Embryonic facial prominence (tissue), 1 donor: Measurements from ENCODE around the gene RTRAF.

Source experiments
- DNase-seq: peaks from one replicate; pipeline ENCODE4 v3.0.0-alpha.2; 2016; ENCODE audit errors: extremely low spot score

RTRAF gene

DNA sequence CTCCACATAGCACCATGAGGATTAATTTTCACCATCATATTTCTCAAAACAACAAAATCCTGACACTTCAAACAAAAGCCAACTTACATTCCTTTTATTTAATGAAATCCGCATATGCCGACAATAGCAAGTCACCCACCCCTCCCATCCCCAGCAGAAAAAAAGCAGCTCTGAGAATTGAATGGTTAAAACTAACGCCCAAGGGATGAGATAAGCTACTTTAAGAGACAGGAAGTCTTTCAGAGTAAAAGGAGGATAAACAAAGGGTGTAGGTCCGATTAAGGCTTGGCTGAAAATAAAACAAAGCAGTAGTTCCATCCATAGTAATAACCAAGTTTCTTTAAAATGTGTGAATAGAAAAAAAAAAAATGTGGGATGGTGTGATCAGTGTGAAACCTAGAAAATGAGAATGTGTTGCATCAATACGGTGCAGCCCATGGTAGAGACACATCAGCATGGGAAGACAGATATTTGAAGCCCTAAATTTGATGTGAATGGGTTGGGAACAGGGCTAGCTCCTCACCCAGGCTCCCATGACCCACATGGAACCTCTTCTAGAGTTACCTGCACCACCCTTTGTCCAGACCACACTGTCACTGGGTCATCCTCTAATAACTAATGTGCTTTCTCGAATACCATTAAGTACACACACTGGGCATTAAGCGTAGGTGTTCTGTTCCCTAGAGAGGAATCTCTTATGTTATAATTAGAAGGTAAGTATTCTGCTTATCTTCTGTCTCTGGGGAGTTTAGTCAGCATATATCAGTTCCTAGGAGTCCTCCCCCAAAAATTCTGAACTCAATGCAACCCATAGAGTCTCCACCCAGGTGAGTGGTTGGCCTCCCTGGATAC lies 31.7 kb downstream of the RTRAF start:
- no peak for DNase-seq

DNA sequence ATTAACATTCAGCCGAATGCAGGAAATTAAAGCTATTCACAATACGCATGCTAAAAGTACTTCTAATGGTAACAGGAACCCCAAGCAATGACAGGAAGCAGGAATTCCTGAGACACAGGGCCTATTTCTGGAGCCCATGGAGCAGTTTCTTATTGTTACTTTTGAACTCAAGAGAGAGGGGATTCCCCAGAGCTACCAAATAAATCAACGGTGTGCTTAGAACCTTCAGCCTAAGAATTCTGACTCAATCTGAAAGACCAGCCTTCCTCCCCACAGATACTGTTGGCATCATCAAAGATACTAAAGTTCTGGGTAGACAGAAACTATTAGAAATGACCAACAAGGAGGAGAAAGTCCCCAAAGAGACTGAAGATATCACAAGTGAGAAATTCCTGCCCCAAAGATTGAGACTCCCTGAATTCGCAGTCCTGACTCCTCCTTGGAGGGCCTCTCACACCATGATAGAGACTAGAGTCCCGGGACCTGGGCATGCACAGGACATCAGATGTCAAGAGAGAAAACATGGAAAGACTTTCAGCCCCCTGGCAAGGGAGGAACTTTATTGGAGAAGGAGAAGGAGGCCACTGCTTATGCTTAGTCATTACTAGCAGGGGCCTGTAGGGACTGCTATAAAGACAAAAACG lies 32.7 kb downstream of the RTRAF start:
- DNase-seq = no peak

GRCh38 chr14:52023518-52023917 lies 34.2 kb downstream of the RTRAF start:
- DNase-seq = no peak

- no peak for DNase-seq
These were observed 36.0 kb downstream of the RTRAF start for GRCh38 chr14:52025310-52025709.

GRCh38 chr14:52026017-52026660 lies 36.8 kb downstream of the RTRAF start:
- DNase-seq = no peak

GRCh38 chr14:52026901-52027300 lies 37.6 kb downstream of the RTRAF start:
- DNase-seq = no peak

DNA sequence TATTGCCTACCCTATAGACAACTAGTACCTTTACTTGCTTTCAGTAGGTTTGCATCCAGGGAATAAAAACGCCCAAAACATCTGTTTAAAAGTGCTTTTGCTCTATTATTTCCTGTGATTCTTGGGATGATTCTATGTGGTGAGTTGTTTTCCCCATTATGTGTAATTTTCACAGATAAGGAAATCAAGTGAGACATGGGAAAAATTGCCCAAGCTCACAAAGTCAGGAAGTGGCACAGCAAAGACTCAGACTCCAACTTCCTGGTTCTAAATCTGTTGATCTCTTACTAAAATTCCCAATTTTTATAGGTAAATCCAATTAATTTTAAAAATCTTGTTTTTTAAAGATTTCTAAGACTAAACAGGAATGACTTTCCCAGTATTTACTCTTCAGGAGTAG lies 40.5 kb downstream of the RTRAF start:
- no peak for DNase-seq

GRCh38 chr14:52031781-52032180 lies 42.4 kb downstream of the RTRAF start:
- no peak for DNase-seq

- DNase-seq = no peak
These were observed 43.0 kb downstream of the RTRAF start for GRCh38 chr14:52032204-52032801.

DNA sequence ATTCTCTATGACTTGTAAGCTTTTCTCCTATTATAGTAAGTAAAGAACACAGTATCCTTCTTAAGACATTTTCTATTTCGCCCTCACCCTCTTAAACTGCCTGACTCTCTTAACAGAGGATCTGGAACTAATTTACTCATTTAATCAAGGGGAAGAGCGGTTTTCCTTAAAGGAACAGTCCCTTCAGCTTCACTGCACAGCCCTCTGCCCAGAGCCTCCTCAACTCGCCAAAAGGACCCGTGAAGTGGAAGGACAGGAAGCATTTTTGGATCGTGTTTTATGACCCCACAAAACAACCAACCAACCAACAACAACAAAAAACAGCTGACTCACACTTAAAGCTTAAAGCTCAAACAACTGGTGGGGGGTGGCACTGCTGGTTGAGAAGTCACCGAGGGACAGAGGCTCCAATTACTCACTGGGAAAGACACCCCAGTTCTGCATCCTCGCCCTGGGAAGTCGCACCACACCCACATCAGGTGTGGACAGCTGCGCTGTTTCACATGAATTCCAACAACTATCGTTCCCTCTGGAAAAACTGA lies 43.8 kb downstream of the RTRAF start:
- peak; percentile 57 for DNase-seq

- DNase-seq = no peak
These were observed 49.9 kb downstream of the RTRAF start for GRCh38 chr14:52039124-52039815.

- no peak for DNase-seq
These were observed 51.3 kb downstream of the RTRAF start for GRCh38 chr14:52040598-52040997.

DNA sequence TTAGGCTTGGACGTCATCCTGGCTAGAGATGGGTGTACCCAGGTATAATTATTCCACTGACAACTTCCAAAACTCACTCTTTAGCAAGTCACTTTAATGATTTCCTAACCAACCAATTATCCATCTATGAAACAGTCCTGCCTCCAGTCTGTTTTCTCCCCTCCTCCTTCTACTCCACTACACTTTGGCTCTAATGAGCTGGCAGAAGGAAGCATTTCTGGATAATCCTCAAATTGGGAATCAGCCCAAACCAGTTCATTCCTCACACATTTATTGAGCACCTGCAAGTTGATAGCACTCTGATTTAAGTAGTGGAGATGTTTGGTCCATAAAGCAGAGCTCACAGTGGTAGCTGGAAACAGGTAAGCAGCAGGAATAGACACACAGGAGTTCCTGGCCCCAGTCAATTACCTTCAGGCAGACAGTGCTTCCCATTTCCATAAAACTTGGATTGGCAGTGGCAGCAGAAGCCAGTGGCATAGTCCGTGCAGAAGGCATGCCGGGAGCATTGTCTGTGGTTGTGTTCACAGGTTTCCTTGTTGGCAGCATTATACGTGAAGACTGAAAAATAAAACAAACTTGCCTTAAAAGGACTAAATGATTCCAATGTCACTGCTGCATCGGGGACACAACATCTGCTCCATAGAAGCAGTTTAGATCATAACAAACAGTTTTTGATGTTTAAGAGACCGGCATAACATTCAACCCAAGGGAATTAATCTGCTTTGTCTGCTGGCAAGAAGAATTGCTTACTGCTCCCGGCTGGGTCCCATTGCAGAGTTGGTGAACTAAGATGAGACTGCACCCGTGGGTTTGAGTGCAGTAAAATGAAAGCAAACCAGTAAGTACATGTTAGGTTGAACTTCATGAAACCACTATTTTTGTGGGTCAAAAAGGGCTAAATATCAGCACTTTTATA lies 53.3 kb downstream of the RTRAF start:
- DNase-seq = no peak

DNA sequence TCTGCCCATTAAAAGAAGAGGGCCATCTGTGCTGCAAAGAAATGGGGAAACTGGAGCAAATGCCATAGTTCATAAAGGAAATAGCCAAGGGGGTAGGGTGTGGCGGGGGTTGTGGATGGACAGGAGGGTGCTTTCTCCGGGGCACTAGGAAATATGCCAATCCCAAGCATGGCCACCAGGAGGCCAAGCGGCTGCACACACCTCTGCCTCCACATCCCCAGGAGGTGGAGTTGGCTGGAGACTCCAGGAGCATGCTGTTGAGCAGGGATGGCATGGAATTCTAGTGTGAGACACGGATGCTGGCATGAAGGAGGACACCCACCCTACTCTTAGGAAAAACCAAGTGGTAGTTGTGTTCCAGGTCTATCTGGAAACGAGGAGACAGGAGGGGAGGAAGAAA lies 54.3 kb downstream of the RTRAF start:
- DNase-seq = no peak

DNA sequence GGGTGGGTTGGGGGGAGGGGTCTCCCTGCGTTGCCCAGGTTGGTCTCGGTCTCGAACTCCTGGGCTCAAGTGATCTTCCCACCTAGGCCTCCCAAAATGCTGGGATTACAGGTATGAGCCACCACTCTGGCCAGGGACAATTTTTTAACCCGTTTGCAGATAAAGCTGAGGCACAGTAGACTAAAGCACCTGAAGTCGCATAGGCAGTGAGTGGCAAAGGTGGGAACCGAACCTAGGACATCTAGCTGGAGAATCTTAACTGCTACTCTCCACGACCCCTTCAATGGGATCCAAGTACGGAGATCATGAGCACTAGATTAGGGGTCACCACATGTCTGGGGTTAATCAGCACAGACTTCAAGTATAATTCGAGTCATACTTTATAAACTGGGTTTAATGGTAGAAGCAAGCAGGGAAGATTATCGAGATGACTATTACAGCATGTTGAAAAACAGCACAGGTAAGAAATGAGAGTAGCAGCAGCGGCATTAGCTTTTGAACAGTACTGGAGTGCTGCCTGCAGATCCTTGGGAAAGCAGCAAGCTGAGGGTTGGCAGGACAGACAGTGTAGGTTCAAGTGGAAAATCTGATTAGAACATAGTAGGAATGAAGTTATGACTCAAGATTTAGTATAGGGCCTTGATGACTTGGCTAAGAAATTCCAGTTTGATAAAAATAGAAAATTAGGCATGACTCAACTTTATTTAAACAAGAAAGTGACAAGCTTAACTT lies 55.6 kb downstream of the RTRAF start:
- no peak for DNase-seq

- no peak for DNase-seq
These were observed 57.1 kb downstream of the RTRAF start for GRCh38 chr14:52046376-52046917.

GRCh38 chr14:52048116-52048515 lies 58.8 kb downstream of the RTRAF start:
- no peak for DNase-seq

GRCh38 chr14:52048641-52049204 lies 59.4 kb downstream of the RTRAF start:
- DNase-seq = no peak

DNA sequence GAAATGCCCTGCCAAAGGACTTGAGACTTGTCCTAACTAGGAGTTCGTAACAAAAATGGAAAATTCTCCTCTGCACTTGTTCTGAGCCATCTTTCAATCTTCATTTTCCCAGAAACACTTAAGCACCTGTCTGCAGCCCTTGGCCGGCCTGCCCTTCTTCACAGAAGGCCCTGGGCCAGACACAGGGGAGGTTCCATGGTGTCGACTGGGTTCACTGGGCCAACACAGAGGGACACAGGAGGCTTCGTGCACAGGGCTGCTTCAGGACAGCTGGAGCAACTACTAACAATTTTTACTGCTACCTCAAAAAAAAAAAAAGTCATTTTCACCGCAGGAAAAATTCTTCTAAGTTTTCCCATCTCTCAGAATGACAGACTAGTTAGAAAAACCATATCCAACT lies 59.9 kb downstream of the RTRAF start:
- no peak for DNase-seq
